SJSA1 (cell line): ENCODE measurements around the gene KRT85. TPM values are rescaled to one million over a fixed set of nuclear protein-coding genes. Genes with fewer than 3 reads are reported as not detected.
"Not testable (repeated sequence)": the region's sequence is repeated elsewhere in the genome, so short reads cannot be mapped to it uniquely, and the experiment has no call there.

Experiments used
- DNase-seq, 2 experiments: peaks; one replicate each; pipeline ENCODE4 v3.0.0-alpha.2; 2015 to 2020; ENCODE audit warnings: low spot score in 2 of 2, low read depth in 1 of 2
- H3K27ac ChIP-seq: fragments of 250-450 bp; sonication (Bioruptor Pico); 2 replicates; pipeline ENCODE4 v1.5.1; 2020; ENCODE audit warnings: mild to moderate bottlenecking, moderate library complexity
- H3K27me3 ChIP-seq: fragments of 250-450 bp; sonication (Bioruptor Pico); replicated peaks from 2 replicates; pipeline ENCODE4 v1.5.1; 2020; ENCODE audit warnings: mild to moderate bottlenecking, moderate library complexity
- H3K36me3 ChIP-seq: fragments of 250-450 bp; sonication (Bioruptor Pico); 2 replicates; pipeline ENCODE4 v1.5.1; 2020; ENCODE audit warnings: mild to moderate bottlenecking
- H3K4me1 ChIP-seq: fragments of 250-450 bp; sonication (Bioruptor Pico); replicated peaks from 2 replicates; pipeline ENCODE4 v1.6.1; 2021; ENCODE audit warnings: mild to moderate bottlenecking
- H3K4me3 ChIP-seq: fragments of 250-450 bp; sonication (Bioruptor Pico); 2 replicates; pipeline ENCODE4 v1.5.1; 2020; ENCODE audit warnings: mild to moderate bottlenecking
- H3K9me3 ChIP-seq: fragments of 250-450 bp; sonication (Bioruptor Pico); replicated peaks from 2 replicates; pipeline ENCODE4 v1.5.1; 2020; ENCODE audit warnings: mild to moderate bottlenecking
- total RNA-seq: library from RNA; depleted of rRNA; stranded (reverse); fragments of >200 nt; shearing (Covaris generic); gene quantifications from 2 replicates; pipeline ENCODE4 v1.2.3, GENCODE V29; 2014; rRNA removed

The KRT85 gene
- total RNA-seq = not detected in 2 replicates

- no peaks in the 10 kb centered on the region for H3K36me3 ChIP-seq
- H3K9me3 ChIP-seq = no peaks in the 10 kb centered on the region
- no peaks in the 10 kb centered on the region for H3K4me1 ChIP-seq
- H3K27ac ChIP-seq = no peak within 1 kb of the TSS
- no peak within 1 kb of the TSS for H3K4me3 ChIP-seq
- DNase-seq = no peak
- H3K27me3 ChIP-seq = no peaks in the 10 kb centered on the region; the same call in 1 of the 2 replicates
These were observed at the start of gene KRT85 for GRCh38 chr12:52366738-52367485. TSS of gene KRT85 (minus strand) at chr12:52367481. CDS start at chr12:52367405, 76 bp downstream.

GRCh38 chr12:52416795-52417194, 49.5 kb upstream of the KRT85 start:
- 0 out of 2 replicates have a peak, but pooled peaks cover 10% of the 10 kb centered on the region for H3K27me3 ChIP-seq

GRCh38 chr12:52415870-52416750, 48.8 kb upstream of the KRT85 start:
- Histone ChIP-seq H3K4me1 (no peaks in the 10 kb centered on the region), H3K27me3 (0 out of 2 replicates have a peak, but pooled peaks cover 7% of the 10 kb centered on the region), H3K4me3 (no peak overlapping the region), H3K36me3 (no peaks in the 10 kb centered on the region), H3K9me3 (no peaks in the 10 kb centered on the region), H3K27ac (no peak overlapping the region)
- DNase-seq = no peak

More at GRCh38 chr12:52416795-52417194, 49.5 kb upstream of the KRT85 start:
- Histone ChIP-seq H3K27ac (no peak overlapping the region), H3K4me1 (no peaks in the 10 kb centered on the region), H3K36me3 (no peaks in the 10 kb centered on the region), H3K4me3 (no peak overlapping the region), H3K9me3 (no peaks in the 10 kb centered on the region)
- DNase-seq = no peak

GRCh38 chr12:52414936-52415335, 47.7 kb upstream of the KRT85 start:
- Histone ChIP-seq H3K4me3 (no peak overlapping the region), H3K9me3 (no peaks in the 10 kb centered on the region), H3K36me3 (no peaks in the 10 kb centered on the region), H3K27me3 (no peaks in the 10 kb centered on the region), H3K27ac (no peak overlapping the region), H3K4me1 (no peaks in the 10 kb centered on the region)
- DNase-seq = no peak

- Histone ChIP-seq H3K4me1 (no peaks in the 10 kb centered on the region), H3K4me3 (no peak overlapping the region), H3K36me3 (no peaks in the 10 kb centered on the region), H3K9me3 (no peaks in the 10 kb centered on the region), H3K27ac (no peak overlapping the region), H3K27me3 (no peaks in the 10 kb centered on the region)
- no peak for DNase-seq
These were observed 46.6 kb upstream of the KRT85 start for GRCh38 chr12:52413782-52414345.

- Histone ChIP-seq H3K4me3 (no peak overlapping the region), H3K4me1 (no peaks in the 10 kb centered on the region), H3K36me3 (no peaks in the 10 kb centered on the region), H3K9me3 (no peaks in the 10 kb centered on the region), H3K27me3 (no peaks in the 10 kb centered on the region), H3K27ac (no peak overlapping the region)
- no peak for DNase-seq
These were observed 45.9 kb upstream of the KRT85 start for GRCh38 chr12:52413202-52413601.

- Histone ChIP-seq H3K4me1 (no peaks in the 10 kb centered on the region), H3K27me3 (peaks cover 3% of the 10 kb centered on the region; the same call in 1 of the 2 replicates), H3K9me3 (no peaks in the 10 kb centered on the region), H3K27ac (no peak overlapping the region), H3K4me3 (no peak overlapping the region), H3K36me3 (no peaks in the 10 kb centered on the region)
- no peak for DNase-seq
These were observed 44.5 kb upstream of the KRT85 start for GRCh38 chr12:52411815-52412214.

GRCh38 chr12:52410589-52411248, 43.4 kb upstream of the KRT85 start:
- H3K36me3 ChIP-seq, DNase-seq, H3K9me3 ChIP-seq, H3K4me3 ChIP-seq, H3K27me3 ChIP-seq, H3K27ac ChIP-seq, H3K4me1 ChIP-seq: not testable (repeated sequence)

GRCh38 chr12:52407918-52408317, 40.6 kb upstream of the KRT85 start:
- H3K36me3 ChIP-seq = no peaks in the 10 kb centered on the region
- H3K4me3 ChIP-seq = no peak overlapping the region
- H3K9me3 ChIP-seq = no peaks in the 10 kb centered on the region
- H3K27me3 ChIP-seq = peaks cover 7% of the 10 kb centered on the region; the same call in 1 of the 2 replicates
- no peaks in the 10 kb centered on the region for H3K4me1 ChIP-seq
- no peak for DNase-seq
- H3K27ac ChIP-seq = no peak overlapping the region

GRCh38 chr12:52405922-52406385, 38.7 kb upstream of the KRT85 start, which contains the start of gene KRT82:
TSS of gene KRT82 (minus strand) at chr12:52406335. CDS start at chr12:52406277, 58 bp downstream.
- DNase-seq = no peak
- Histone ChIP-seq H3K27ac (no peak within 1 kb of the TSS), H3K36me3 (no peaks in the 10 kb centered on the region), H3K4me1 (no peaks in the 10 kb centered on the region), H3K9me3 (no peaks in the 10 kb centered on the region), H3K27me3 (peaks cover 7% of the 10 kb centered on the region; the same call in 1 of the 2 replicates), H3K4me3 (no peak within 1 kb of the TSS)

- Histone ChIP-seq H3K4me3 (no peak overlapping the region), H3K4me1 (no peaks in the 10 kb centered on the region), H3K9me3 (no peaks in the 10 kb centered on the region), H3K36me3 (no peaks in the 10 kb centered on the region), H3K27ac (no peak overlapping the region), H3K27me3 (peaks cover 7% of the 10 kb centered on the region; the same call in 1 of the 2 replicates)
- DNase-seq = no peak
These were observed 37.7 kb upstream of the KRT85 start for GRCh38 chr12:52404951-52405350.

GRCh38 chr12:52403561-52403960, 36.3 kb upstream of the KRT85 start:
- DNase-seq = no peak
- Histone ChIP-seq H3K4me1 (no peaks in the 10 kb centered on the region), H3K9me3 (no peaks in the 10 kb centered on the region), H3K27me3 (peaks cover 7% of the 10 kb centered on the region; the same call in 1 of the 2 replicates), H3K4me3 (no peak overlapping the region), H3K36me3 (no peaks in the 10 kb centered on the region), H3K27ac (no peak overlapping the region)

GRCh38 chr12:52402873-52403540, 35.7 kb upstream of the KRT85 start:
- Histone ChIP-seq H3K4me1 (no peaks in the 10 kb centered on the region), H3K27ac (no peak overlapping the region), H3K9me3 (no peaks in the 10 kb centered on the region), H3K36me3 (no peaks in the 10 kb centered on the region), H3K27me3 (peaks cover 7% of the 10 kb centered on the region; the same call in 1 of the 2 replicates), H3K4me3 (no peak overlapping the region)
- no peak for DNase-seq
